NCI-H2029 treated with DMSO at 0.1 percent for 48 hours (cell line): ENCODE data around the gene SIM2.

Source experiments
- DNase-seq: peaks from one replicate; lab custom pipeline; 2025; lab: John Stamatoyannopoulos, UW

Gene SIM2

DNA sequence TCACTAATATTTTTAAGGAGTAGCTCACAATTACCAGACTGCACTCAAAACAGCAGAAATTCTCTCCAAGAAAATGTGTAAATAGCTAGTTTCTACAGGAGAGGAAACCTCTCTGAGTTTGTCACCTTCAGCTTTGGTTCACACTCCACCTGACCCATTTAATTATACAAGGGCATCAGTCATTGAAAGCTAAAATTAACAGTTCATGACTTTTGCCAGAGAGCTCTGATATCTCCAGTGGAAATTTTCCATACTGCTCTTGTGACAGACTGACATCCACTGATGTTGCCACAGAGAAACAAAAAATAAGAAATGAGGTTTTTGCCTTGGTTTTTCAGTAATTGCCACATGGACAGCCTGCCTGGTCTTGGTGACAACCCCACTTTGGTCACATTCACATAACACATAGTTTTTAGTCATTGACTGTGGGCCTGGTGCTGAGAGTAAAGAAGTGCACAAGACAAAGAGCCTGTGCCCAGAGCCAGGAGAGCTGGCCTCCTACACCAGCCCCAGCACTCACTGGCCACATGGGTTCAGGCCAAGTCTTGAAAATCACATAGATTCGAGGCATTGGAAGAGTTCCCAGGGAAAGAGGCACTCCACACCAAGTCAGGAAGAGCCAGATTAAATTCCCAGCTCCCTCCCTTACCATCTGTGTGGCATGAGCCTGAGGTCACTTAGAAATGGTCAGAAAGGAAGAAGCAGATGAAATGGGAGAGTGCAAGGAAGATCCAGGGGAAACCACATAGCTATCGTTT is 13.8 kb upstream of the SIM2 start:
- peak; percentile 36 for DNase-seq

DNA sequence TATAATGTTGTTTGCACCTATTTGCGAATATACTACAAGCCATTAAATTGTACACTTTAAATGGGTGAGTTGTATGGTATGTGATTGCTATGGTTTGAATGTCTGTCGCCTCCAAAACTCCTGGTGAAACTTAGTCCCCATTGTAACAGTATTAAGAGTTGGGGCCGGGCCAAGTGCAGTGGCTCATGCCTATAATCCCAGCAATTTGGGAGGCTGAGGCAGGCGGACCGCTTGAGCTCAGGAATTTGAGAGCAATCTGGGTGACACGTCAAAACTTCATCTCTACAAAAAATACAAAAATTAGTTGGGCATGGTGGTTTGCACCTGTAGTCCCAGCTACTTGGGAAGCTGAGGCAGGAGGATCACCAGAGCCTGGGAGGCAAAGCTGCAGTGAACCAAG is 12.0 kb upstream of the SIM2 start:
- DNase-seq: no peak

DNA sequence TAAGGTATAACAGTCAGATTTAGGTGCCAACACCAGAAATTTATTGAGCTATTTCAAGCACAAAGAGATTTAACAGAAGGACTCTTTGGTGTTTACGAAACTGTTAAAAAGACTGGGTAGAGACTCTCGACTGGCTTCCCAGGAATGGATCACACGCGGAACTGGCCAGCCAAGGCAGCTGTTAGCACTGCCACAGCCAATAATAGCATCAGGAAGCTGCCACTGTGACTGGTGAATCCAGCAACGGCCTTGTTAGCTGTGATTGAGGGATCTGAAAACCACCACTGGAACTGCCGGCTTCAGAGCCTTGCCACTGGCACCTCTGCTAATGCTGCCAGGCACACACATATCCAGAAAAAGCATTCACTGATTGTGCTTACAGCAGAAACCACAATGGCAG is 10.6 kb upstream of the SIM2 start:
- no peak for DNase-seq

DNA sequence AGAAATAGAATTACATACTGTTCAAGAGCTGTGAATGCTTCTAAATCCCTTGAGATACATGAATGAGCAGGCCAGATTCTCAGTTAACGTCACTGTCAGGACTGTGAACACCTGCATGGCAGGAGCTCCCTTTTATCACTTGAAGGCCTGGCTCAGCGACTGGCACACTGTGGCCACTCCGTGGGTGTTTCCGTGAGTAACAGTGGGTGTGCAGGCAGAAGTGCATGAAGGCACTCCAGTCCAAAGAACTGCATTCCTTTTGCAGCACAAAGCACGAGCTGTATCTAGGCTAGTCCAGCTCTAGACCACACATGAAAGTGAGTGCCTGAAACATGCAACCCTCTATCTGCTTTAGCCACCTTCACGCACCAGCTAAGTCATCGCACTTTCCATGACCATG is 9.6 kb upstream of the SIM2 start:
- no peak for DNase-seq

DNA sequence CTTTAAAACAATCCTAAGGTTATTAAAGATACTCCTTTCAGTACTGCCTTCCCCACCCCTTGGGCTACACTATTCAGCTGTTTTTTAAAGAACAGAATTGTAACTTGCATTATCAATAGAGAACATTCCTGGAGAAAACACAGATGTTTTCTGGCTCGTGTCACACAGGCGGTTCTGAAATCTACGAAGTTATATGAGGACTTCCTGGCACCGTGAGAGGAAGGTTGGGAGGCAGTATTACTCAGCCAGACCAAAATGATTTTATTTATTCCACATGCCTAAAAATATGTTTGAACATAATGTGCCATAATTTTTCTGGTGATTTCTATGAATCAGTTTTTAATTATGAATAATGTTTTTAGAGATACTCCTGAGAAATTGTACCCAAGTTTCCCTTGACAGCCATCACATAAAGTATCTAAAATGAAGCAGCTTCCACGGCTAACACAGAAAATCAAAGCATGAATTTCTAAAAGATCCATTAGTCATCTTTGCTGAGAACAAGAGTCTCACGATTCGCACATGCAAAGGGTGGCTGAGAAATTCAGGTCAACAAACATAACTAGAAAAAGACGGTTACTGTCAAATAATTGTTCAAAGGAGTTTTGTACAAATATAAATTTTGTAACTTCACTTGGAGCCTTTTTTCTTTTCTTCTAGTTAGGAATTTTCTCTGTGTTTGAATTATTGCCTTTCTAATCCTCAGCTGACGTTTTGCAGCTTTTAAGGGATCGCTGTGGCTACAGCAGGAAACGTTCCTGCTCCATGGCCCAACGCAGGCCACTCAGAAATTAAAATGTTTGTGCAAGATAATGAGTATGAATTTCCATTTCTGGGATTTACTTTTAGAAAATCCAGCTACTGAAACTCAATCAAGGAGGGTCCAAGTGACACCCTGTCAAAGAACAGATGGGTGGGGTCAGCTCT is 8.0 kb upstream of the SIM2 start:
- DNase-seq: no peak

DNA sequence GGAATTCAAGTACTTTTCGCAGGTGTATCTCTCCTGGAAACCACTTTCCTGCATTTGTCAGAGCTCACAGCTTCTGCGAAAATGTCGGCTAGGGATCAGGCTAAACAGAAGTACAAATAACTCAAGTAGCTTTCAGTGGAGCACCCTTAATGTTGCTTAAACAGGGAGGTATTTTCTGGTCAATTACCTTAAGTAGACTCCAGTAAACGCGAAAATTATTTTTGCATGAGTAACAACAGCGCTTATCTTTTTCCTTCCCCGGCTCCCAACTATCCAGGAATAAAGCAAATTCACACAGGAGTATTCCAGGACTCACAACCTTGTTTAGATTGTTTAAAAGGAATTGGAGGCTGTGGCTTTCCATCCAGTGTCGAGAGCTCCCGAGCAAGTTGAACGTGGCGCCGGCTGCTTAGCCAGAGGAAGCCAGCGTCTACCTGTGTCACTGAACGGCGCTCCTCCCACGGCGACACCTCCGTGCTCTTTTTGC is 7.3 kb upstream of the SIM2 start:
- DNase-seq: no peak

DNA sequence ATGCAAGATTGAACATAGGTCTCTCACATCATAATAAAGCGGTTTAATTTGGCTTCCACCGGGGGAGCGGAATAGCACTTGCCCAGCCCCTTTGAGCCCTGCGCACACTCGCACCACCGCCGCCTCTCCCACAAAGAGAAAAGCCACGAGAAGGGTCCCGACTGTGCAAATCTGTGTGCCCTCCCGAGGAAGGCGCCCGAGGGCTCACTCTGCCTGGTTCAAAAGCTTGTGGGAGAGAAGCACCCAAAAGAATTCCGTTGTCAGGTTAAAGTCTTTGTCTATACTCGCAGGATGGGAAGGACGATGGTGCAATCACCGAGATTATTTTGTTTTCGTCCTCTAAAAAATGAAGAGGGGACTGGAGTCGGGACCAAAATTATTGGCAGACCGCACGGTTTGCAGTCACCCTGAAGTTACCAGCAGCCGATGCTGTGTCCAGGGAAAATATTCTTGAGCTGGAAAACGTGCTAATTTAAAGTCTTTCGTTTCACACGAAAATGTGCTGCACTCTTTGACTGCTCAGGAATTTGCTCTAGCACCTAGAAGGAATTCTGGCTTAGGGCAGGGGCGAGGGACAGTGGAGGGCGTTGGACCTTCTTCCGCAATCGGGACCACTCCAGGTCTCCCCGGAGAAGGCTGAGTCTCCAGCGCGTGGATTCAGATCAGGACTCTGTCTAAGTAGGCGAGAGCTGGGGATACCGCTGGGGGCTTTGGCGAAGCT is 6.6 kb upstream of the SIM2 start:
- no peak for DNase-seq

DNA sequence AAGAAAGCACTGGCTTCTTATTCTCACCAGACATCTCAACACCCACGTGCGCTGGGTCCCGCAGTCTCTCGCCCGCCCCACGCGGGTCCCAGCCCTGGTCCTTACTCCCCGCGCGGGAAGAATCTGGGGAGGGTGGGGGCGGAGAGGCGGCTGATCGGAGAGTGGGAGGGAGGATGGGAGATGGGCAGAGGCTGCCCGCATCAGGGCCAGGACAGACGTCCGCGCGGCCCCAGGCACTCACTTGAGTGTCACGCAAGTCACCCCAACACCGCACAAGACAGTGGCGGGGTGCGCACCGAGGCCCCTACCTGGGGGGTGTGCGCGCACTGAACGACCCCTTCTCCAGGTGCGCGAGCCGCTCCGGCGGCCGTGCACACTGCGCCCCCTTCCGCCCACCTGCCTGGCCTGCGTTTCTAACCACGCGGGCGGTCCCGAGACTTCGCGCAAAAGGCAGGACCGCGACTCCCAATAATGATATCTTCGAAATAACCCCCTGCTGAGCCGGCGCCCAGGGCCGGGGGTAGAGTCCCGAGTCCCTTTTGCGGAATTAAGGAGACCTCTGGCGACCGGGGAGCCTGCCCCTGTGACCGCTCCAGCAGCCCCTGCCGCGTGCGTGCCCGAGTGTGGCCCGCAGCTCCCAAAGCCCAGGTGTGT is 6.0 kb upstream of the SIM2 start:
- no peak for DNase-seq

DNA sequence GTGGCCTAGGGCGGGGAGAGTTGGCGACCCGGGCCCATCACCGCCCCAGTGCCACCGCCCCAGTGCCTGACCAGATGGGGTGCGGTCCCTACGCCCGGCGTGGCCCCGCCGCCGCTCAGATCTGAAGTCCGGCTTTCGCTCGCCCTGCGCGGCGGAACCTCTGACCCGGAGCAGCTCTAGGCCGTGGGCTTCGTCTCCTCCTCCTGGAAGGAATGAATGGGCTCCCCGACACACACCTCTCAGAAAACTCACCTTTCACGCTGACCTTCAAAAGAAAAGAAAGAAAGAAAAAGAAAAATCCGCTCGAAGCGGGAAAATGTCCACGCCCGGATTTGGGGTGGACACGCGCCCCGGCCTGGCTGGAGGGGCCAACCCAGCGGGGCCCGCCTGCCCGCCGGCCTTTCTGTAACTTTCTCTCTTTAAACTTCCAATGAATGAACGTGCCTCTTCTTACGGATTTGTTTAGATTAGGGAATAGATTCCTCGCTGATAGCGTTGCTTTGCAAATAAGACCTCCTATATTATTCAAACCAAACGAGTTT is 5.4 kb upstream of the SIM2 start:
- DNase-seq: no peak

DNA sequence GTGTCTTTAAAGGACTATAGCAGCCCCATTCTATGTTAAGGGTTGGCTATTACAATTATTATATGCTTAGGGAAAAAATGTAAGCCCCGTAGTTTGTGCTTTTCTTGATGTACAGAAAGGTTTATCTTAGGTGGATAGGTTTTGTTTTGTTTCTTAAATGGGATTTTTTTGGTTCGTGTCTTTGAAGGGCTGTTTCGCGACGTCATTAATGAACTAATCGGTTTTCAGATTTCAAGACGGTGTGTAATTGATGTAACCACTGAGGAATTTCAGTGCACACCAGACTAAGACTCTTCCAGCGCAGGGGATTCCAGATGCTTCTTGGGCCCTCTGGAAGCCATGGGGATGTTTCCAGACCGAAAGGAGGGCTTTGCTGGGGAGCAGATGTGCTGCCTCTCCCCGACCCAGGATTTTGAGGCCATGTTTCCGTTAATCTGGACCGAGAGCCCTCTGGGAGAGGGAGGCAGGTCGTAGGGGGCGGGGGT is 4.8 kb upstream of the SIM2 start:
- DNase-seq: no peak

DNA sequence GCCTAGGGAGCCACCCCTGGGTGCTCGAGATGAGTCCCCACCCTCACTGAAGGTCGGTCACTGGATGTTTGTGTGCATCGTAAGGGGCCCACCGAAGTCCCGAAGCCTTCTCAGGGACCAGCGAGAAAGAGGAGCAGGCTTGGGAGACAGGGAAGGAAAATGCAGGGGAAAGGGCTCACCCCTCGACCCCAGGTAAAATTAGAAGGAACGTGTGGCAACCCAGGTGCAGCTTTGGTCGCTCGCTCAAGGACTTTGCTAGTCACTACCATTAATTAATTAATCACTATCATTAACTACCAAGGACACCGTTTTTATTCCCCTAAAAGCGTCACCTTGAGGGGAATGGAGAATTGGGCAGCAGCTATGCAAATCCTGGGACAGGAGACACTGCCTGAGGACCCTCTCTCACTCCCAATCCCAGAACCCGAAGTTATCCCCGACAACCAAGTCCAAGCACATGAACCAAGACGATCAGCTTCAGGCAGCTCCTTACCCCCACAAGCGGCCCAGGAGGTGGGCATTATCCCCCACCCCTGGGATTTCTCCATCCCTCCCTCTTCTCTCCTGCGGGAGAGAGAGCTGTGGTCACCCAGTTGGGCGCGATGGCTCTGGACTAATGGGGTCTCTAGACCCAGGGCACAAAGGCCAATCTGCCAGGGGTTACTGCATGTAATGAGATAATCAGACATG is 4.2 kb upstream of the SIM2 start:
- DNase-seq: no peak

DNA sequence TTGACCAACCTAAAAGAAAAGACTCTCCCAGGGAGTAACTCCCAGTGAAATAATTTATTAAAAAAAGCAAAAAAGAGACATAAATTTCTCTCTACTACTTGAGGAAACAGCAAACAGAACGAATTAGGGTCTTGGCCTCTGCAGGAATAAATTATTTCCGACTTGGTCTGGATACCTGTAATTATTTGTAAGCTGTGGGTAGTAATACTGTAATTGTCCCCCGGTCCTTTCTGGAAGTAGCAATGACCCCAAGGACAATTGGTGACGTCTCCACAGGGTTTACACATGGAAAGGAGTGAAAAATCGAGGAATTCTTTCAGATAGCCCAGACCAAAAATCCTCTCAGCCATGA is 3.7 kb upstream of the SIM2 start:
- DNase-seq: no peak

DNA sequence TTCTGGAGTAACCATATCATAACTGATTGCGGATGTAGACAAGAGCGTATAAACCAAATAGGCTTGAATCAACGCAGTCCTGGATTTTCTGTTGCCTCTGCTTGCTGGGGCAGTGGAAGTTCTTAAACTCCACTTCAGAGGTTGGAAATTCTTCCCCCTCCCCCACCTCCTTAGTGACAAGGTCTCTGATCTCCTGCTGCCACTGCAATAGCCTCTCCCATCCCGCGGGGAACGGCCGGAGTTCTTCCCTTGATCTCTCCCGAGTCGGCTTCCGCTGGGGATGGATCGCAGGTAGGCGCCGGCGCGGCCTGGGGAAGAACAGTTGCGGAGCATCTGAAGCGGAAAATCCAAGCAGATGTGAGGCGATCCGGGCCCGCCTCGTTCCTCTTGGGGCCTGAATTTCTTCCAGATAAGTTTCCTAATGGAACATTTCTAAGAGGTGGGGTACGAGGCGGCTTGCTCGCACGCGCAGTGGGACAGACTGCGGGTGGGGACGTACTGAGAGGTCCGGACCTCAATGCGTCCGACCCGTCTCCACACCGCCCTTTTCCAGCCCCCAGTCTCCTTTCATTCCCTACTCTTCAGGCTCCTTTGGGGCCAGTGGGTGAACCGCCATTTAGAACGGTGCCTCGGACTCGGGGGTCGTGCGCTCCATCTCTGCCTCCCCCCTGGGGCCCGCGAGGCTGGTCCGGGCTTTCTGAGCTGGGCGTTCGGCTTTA is 3.1 kb upstream of the SIM2 start:
- DNase-seq: no peak

DNA sequence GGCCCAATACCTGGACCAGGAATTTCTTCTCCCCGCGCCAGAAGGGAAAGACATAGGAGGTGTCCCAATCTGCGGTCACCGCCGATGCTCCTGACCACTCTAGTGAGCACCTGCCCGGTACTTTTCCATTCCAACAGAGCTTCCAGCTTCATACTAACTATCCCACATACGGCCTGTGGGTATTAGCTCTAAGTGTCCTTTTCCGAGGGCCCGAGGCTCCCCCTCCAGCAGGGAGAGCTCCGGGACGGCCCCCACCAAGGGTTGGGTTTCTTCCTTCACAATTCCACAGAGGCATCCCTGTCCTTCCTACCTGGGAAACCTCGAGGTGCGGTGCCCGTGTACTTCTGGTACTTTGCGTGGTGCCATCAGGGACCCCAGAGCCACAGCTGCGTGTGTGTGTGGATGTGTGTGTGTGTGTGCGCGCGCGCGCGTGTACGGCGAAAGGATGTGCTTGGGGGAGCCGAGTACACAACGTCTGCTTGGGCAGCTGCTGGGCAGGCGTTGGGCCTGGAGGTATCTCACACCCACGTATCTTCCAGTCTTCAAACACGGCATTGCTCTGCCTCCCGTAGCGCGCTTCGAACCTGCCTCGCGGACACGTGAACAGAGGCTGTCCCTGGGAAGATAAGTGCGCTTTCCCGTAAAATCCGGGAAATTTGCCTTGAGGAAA is 2.4 kb upstream of the SIM2 start:
- no peak for DNase-seq

DNA sequence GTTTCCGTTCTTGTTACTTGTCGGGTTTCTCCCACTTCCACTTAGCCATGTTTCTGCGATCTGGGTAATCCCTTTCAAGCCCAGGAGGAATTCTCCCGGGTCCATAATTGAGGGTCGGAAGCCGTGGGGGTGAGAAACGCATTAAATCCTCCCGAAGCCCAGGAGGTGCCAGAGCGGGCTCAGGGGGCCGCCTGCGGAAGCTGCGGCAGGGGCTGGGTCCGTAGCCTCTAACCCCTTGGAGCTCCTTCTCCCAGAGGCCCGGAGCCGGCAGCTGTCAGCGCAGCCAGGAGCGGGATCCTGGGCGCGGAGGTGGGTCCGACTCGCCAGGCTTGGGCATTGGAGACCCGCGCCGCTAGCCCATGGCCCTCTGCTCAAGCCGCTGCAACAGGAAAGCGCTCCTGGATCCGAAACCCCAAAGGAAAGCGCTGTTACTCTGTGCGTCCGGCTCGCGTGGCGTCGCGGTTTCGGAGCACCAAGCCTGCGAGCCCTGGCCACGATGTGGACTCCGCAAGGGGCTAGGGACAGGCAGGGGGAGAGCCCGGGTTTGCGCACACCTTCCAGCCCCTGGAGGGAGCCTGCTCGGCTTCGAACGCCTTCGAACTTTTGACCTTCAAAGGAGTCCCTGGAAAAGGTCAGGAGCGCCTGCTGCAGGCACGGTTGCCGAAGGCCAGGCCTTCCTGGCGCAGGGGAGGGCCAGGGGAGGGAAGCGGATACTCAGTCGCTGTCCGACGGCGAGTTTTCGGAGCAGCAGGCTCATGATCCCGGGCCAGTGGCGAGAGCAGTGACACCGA is 1.7 kb upstream of the SIM2 start:
- no peak for DNase-seq

DNA sequence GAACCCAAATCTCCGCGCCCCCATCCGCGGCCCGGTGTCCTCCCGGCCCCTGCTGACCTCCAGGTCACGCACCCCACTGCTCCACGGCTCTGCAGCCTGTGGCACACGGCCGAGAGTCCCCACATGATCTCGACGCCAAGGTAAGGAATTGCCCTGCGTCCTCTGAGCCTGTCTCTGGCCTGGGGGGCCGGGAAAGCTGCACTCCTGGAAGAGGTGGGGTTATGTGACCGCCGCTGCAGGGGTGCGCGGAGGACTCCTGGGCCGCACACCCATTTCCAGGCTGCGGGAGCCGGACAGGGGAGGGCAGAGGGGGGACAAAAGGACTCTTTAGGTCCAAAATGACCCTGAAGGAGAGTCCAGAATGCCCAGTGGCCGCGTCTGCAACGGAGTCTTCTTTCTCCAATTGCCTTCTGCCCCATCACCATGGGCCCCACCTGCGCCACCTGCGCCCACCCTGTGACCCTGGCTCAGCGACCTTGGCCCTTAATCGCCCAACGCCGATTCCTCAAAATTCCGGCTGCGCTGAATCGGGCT is 997 bp upstream of the SIM2 start:
- DNase-seq: no peak

DNA sequence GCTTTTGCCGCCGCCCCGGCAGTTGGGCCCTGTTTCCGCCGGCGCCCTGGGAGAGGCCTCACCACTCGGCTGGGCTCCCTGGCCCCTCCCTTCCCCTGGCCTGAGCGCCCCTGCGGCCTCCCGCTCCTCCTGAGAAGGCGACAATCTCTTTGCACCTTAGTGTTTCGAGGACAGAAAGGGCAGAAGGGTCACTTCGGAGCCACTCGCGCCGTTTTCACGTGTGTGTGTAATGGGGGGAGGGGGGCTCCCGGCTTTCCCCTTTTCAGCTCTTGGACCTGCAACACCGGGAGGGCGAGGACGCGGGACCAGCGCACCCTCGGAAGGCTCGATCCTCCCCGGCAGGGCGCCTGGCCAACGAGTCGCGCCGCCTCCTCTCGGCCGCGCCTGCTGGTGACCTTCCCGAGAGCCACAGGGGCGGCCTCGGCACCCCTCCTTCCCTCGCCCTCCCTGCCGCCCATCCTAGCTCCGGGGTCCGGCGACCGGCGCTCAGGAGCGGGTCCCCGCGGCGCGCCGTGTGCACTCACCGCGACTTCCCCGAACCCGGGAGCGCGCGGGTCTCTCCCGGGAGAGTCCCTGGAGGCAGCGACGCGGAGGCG is 432 bp upstream of the SIM2 start:
- DNase-seq: peak; percentile 17

DNA sequence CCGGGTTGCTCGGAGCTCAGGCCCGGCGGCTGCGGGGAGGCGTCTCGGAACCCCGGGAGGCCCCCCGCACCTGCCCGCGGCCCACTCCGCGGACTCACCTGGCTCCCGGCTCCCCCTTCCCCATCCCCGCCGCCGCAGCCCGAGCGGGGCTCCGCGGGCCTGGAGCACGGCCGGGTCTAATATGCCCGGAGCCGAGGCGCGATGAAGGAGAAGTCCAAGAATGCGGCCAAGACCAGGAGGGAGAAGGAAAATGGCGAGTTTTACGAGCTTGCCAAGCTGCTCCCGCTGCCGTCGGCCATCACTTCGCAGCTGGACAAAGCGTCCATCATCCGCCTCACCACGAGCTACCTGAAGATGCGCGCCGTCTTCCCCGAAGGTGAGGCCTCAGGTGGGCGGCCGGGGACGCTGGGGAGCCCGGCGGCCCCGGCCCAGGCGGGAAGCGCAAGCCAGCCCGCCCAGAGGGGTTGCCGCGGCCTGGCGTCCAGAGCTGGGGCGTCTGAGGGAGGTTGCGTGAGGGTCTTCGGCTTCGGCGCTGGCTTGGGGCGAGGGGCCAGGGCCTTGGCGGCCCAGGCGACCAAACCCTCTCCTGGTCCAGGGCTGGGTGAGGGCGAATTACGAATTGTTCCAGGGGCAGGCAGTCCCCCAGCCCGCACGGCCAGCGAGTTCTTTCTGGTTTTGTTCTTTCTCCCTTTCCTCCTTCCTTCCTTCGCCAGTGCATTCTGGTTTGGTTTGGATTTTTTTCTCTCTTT is 805 bp downstream of the SIM2 start:
- DNase-seq: no peak
